SK-N-SH (cell line): Measurements from ENCODE around the gene CAMKMT. TPM values are rescaled to one million over a fixed set of nuclear protein-coding genes. Genes with fewer than 3 reads are reported as not detected.

Experiments
- CTCF ChIA-PET: fragments of 300-600, 350-600 bp; formaldehyde crosslinking; extraction: SDS; loops from one replicate; lab custom pipeline; 2021; lab: Yijun Ruan, JAX
- POLR2A ChIA-PET: fragments of 350-600 bp; sonication (Branson Sonifier 250); formaldehyde crosslinking; extraction: SDS; loops from one replicate; lab custom pipeline; 2020; ENCODE audit warnings: antibody characterized with exemption, inconsistent platforms; lab: Yijun Ruan, JAX
- DNase-seq: peaks from one replicate; pipeline ENCODE4 v3.0.0; 2012
- H2AFZ ChIP-seq: fragments of 200-600 bp; sonication (generic); 2 replicates; pipeline ENCODE4 v1.8.1; 2016; ENCODE audit warnings: antibody characterized with exemption, mild to moderate bottlenecking, low read depth
- H3F3A ChIP-seq: fragments of 200-600 bp; sonication (generic); replicated peaks from 2 replicates; pipeline ENCODE3; 2016; ENCODE audit warnings: antibody characterized with exemption, mild to moderate bottlenecking; ENCODE audit not compliant: insufficient read depth
- H3K27ac ChIP-seq, 2 experiments: fragments of 200-500 bp in 1 of 2; fragments of 200-600 bp in 1 of 2; sonication (Bioruptor generic) in 1 of 2; sonication (generic), shearing (Covaris generic) in 1 of 2; 2 replicates each; pipeline versions ENCODE4 v1.5.1 to v1.6.1; 2014 to 2016; ENCODE audit warnings: low read depth in 2 of 2, inconsistent platforms in 1 of 2, low read length in 1 of 2, mild to moderate bottlenecking in 1 of 2, mixed read lengths in 1 of 2
- H3K27me3 ChIP-seq: fragments of 200-600 bp; sonication (generic), shearing (Covaris generic); 2 replicates; pipeline ENCODE4 v1.6.1; 2016; ENCODE audit warnings: mixed run types; ENCODE audit not compliant: insufficient read depth
- H3K36me3 ChIP-seq, 2 experiments: fragments of 200-500 bp in 1 of 2; fragments of 200-600 bp in 1 of 2; sonication (Bioruptor generic) in 1 of 2; sonication (generic) in 1 of 2; replicated peaks in 1 of 2; 2 replicates each; pipeline versions ENCODE3 to v1.5.1; 2014 to 2016; ENCODE audit warnings: low read length in 1 of 2, mild to moderate bottlenecking in 1 of 2; ENCODE audit not compliant: insufficient read depth in 2 of 2, control insufficient read depth in 1 of 2
- H3K4me1 ChIP-seq, 2 experiments: fragments of 200-500 bp in 1 of 2; fragments of 200-600 bp in 1 of 2; sonication (Bioruptor generic) in 1 of 2; sonication (generic), shearing (Covaris generic) in 1 of 2; 2 replicates each; pipeline versions ENCODE4 v1.5.1 to v1.6.1; 2014 to 2016; ENCODE audit warnings: low read depth in 1 of 2, low read length in 1 of 2, mixed run types in 1 of 2; ENCODE audit not compliant: insufficient read depth in 2 of 2, control insufficient read depth in 1 of 2
- H3K4me2 ChIP-seq: fragments of 200-600 bp; sonication (generic), shearing (Covaris generic); 2 replicates; pipeline ENCODE4 v1.6.1; 2017; ENCODE audit warnings: mixed run types
- H3K4me3 ChIP-seq, 2 experiments: fragments of 200-500 bp in 1 of 2; fragments of 200-600 bp in 1 of 2; sonication (Bioruptor generic) in 1 of 2; sonication (generic), shearing (Covaris generic) in 1 of 2; 2 replicates each; pipeline versions ENCODE4 v1.5.1 to v1.8.1; 2014 to 2016; ENCODE audit warnings: low read depth in 2 of 2, inconsistent platforms in 1 of 2, low read length in 1 of 2, mild to moderate bottlenecking in 1 of 2, mixed read lengths in 1 of 2, moderate library complexity in 1 of 2
- H3K79me2 ChIP-seq: fragments of 200-600 bp; sonication (generic); 2 replicates; pipeline ENCODE4 v1.8.1; 2017; ENCODE audit warnings: mild to moderate bottlenecking; ENCODE audit not compliant: insufficient read depth
- H3K9ac ChIP-seq: fragments of 200-600 bp; sonication (generic); 2 replicates; pipeline ENCODE4 v1.6.1; 2017; ENCODE audit warnings: mixed run types
- H3K9me2 ChIP-seq: fragments of 200-600 bp; sonication (generic); 2 replicates; pipeline ENCODE4 v1.6.1; 2017; ENCODE audit warnings: mixed run types
- H3K9me3 ChIP-seq: fragments of 200-600 bp; sonication (generic); 2 replicates; pipeline ENCODE4 v1.6.1; 2017; ENCODE audit warnings: mixed run types, mild to moderate bottlenecking, moderate library complexity
- H4K20me1 ChIP-seq: fragments of 200-600 bp; sonication (generic); 2 replicates; pipeline ENCODE4 v1.6.1; 2017; ENCODE audit warnings: mild to moderate bottlenecking, mixed run types; ENCODE audit not compliant: insufficient read depth
- CHD2 ChIP-seq: fragments of 150-350 bp; IDR thresholded peaks from 2 replicates; pipeline ENCODE4 v1.6.1; 2018; ENCODE audit warnings: low read length; ENCODE audit not compliant: partially characterized antibody
- CTCF ChIP-seq: fragments of 200-600 bp; sonication (generic); IDR thresholded peaks from 2 replicates; pipeline ENCODE4 v1.6.1; 2017; ENCODE audit warnings: antibody characterized with exemption, mild to moderate bottlenecking, moderate library complexity
- ELF1 ChIP-seq: IDR thresholded peaks from 2 replicates; pipeline ENCODE4 v1.4.0; 2012
- EP300 ChIP-seq, 2 experiments: IDR thresholded peaks; 2 replicates each; pipeline versions ENCODE4 v1.4.0 to v1.6.1; 2012; ENCODE audit warnings: borderline replicate concordance in 1 of 2, low read depth in 1 of 2, low read length in 1 of 2
- EZH2phosphoT487 ChIP-seq: fragments of 200-600 bp; sonication (generic); IDR thresholded peaks from 2 replicates; pipeline ENCODE4 v1.6.1; 2017; ENCODE audit warnings: low read depth, mixed run types, mild to moderate bottlenecking, antibody characterized with exemption, moderate library complexity, borderline replicate concordance
- FOSL2 ChIP-seq: IDR thresholded peaks from 2 replicates; pipeline ENCODE4 v1.4.0; 2012; ENCODE audit warnings: low read depth, mild to moderate bottlenecking, moderate library complexity, borderline replicate concordance
- GABPA ChIP-seq: IDR thresholded peaks from 2 replicates; pipeline ENCODE4 v1.4.0; 2012; ENCODE audit warnings: low read depth, mild to moderate bottlenecking
- JUND ChIP-seq: IDR thresholded peaks from 2 replicates; pipeline ENCODE4 v1.4.0; 2012
- MAX ChIP-seq: IDR thresholded peaks from 2 replicates; pipeline ENCODE4 v1.4.0; 2012; ENCODE audit warnings: low read depth
- NRF1 ChIP-seq: IDR thresholded peaks from 2 replicates; pipeline ENCODE4 v1.6.1; 2012; ENCODE audit warnings: low read depth, mild to moderate bottlenecking, low read length
- PBX3 ChIP-seq: IDR thresholded peaks from 2 replicates; pipeline ENCODE4; 2012
- POLR2AphosphoS5 ChIP-seq: IDR thresholded peaks from 2 replicates; pipeline ENCODE4 v1.6.1; 2012; ENCODE audit warnings: low read depth, low read length
- RAD21 ChIP-seq: IDR thresholded peaks from 2 replicates; pipeline ENCODE4 v1.6.1; 2012; ENCODE audit warnings: mild to moderate bottlenecking, low read length
- RCOR1 ChIP-seq: fragments of 150-350 bp; IDR thresholded peaks from 2 replicates; pipeline ENCODE4 v1.6.1; 2017; ENCODE audit warnings: antibody characterized with exemption, low read length
- REST ChIP-seq: IDR thresholded peaks from 2 replicates; pipeline ENCODE4 v1.6.1; 2012; ENCODE audit warnings: mild to moderate bottlenecking, low read depth, low read length, moderate library complexity
- RFX5 ChIP-seq: IDR thresholded peaks from 2 replicates; pipeline ENCODE4 v1.6.1; 2012; ENCODE audit warnings: mild to moderate bottlenecking, improper control_type of control experiment, low read length
- SIN3A ChIP-seq: IDR thresholded peaks from 2 replicates; pipeline ENCODE4 v1.6.1; 2012; ENCODE audit warnings: low read depth, mild to moderate bottlenecking, low read length, moderate library complexity, borderline replicate concordance
- TAF1 ChIP-seq: IDR thresholded peaks from 2 replicates; pipeline ENCODE4 v1.6.1; 2012; ENCODE audit warnings: low read depth, mild to moderate bottlenecking, low read length, moderate library complexity, borderline replicate concordance
- USF1 ChIP-seq: IDR thresholded peaks from 2 replicates; pipeline ENCODE4 v1.4.0; 2012; ENCODE audit warnings: low read depth, borderline replicate concordance
- YY1 ChIP-seq: IDR thresholded peaks from 2 replicates; pipeline ENCODE4 v1.4.0; 2012; ENCODE audit warnings: low read depth, mild to moderate bottlenecking
- ZBTB33 ChIP-seq: IDR thresholded peaks from 2 replicates; pipeline ENCODE4 v1.4.0; 2012; ENCODE audit warnings: low read depth, borderline replicate concordance
- WGBS: methylation state at CpG from one replicate; pipeline ENCODE4 v1.1.6; 2017; ENCODE audit warnings: low lambda C conversion rate; 5-methylcytosine and 5-hydroxymethylcytosine counted together
- polyA plus RNA-seq, 3 experiments: library from polyadenylated mRNA; depleted of rRNA; stranded (reverse); fragments of >200 nt; gene quantifications; 2 replicates each; pipeline ENCODE4 v1.2.3, GENCODE V29; 2012

CAMKMT gene
- polyA plus RNA-seq (2012; rRNA removed) = 5.9 and 6.2 TPM in 2 replicates
- 7.7 and 9.8 TPM in 2 replicates for polyA plus RNA-seq (2012; cell fraction: cytosol; rRNA removed)
- 4.9 TPM in 2 replicates for polyA plus RNA-seq (2012; cell fraction: nucleus; rRNA removed)

- Histone ChIP-seq H4K20me1 (peaks cover 3% of the 10 kb centered on the region; the same call in 1 of the 2 replicates), H3K4me1 (peaks cover 9 to 10% of the 10 kb centered on the region in 2 experiments; a peak in 2 of 4 replicates), H3K27ac (peak within 1 kb of the TSS; percentile 95 to 99), H3K36me3 (peaks cover 0 to 4% of the 10 kb centered on the region in 2 experiments), H3F3A (peaks cover 22% of the 10 kb centered on the region), H3K4me3 (peak within 1 kb of the TSS; percentile 89 to 91), H3K9me3 (no peaks in the 10 kb centered on the region), H3K79me2 (peaks cover 27% of the 10 kb centered on the region), H3K9me2 (no peaks in the 10 kb centered on the region), H3K4me2 (peak within 1 kb of the TSS; percentile 87), H2AFZ (peak within 1 kb of the TSS; percentile 97), H3K9ac (peak within 1 kb of the TSS; percentile 80), H3K27me3 (no peaks in the 10 kb centered on the region)
- ChIA-PET POLR2A (interaction anchor here (0.8 to 1.4 kb wide), 6 partner anchors 9 to 694 kb away, joined by 3 to 4 read pairs (median 4); no protein-coding TSS in a partner anchor), CTCF (interaction anchor here (0.7 to 4.3 kb wide), 18 partner anchors 9 to 620 kb away, joined by 3 to 22 read pairs (median 5); no protein-coding TSS in a partner anchor)
- peak; percentile 99 for DNase-seq
- under 1% methylated on average over 41 of the region's 57 CpGs for WGBS
- TF ChIP-seq RAD21 (0 out of 2 replicates have a peak, but pooled peaks have one; percentile 19), USF1 (no peak), EZH2phosphoT487 (no peak), RFX5 (0 out of 2 replicates have a peak, but pooled peaks have one; percentile 53), ZBTB33 (no peak), FOSL2 (no peak), PBX3 (peak; percentile 52), REST (no peak), CTCF (0 out of 2 replicates have a peak, but pooled peaks have one; percentile 7), JUND (no peak), CHD2 (peak; percentile 64), YY1 (peak; percentile 100), NRF1 (peak; percentile 59; the same call in 1 of the 2 replicates), EP300 (IDR thresholded peaks at IDR 0.05; ENCODE audit: borderline replicate concordance in 1 of 2, low read depth in 1 of 2, low read length in 1 of 2) (no peak; a peak in 1 of 4 replicates), SIN3A (peak; percentile 88), ELF1 (peak; percentile 83), TAF1 (peak; percentile 75; the same call in 1 of the 2 replicates), GABPA (peak; percentile 60), POLR2AphosphoS5 (peak; percentile 93), MAX (peak; percentile 96), RCOR1 (0 out of 2 replicates have a peak, but pooled peaks have one; percentile 21)
Measured at GRCh38 chr2:44361330-44362206, at the start of gene CAMKMT, which contains the start of gene PREPL. CAMKMT (plus strand) TSS chr2:44361947. PREPL (minus strand) TSS chr2:44361494; CDS start chr2:44346342, 15,152 bp downstream.
